Mesodermal cell (in vitro differentiated cells): ENCODE data around the gene ARNT2.
A peak's percentile ranks its signal among the peaks of the same experiment; 100 is the strongest.

ENCODE experiments used
- H3K27ac ChIP-seq: 2 replicates; pipeline ENCODE4 v1.7.0; 2013; ENCODE audit warnings: mild to moderate bottlenecking, low read depth, low read length, moderate library complexity; ENCODE audit not compliant: severe bottlenecking
- H3K36me3 ChIP-seq: 2 replicates; pipeline ENCODE4 v1.7.1; 2013; ENCODE audit warnings: mild to moderate bottlenecking, low read length, moderate library complexity; ENCODE audit not compliant: control insufficient read depth, insufficient read depth
- H3K4me1 ChIP-seq: one replicate; pipeline ENCODE4 v1.7.1; 2013; ENCODE audit warnings: mild to moderate bottlenecking, low read length; ENCODE audit not compliant: insufficient read depth, control insufficient read depth, poor library complexity, severe bottlenecking
- H3K4me3 ChIP-seq: 2 replicates; pipeline ENCODE4 v1.7.0; 2013; ENCODE audit warnings: low read length, control low read depth, mild to moderate bottlenecking; ENCODE audit not compliant: insufficient read depth, poor library complexity, severe bottlenecking; ENCODE audit errors: extremely low read depth
- H3K9me3 ChIP-seq: 2 replicates; pipeline ENCODE4 v1.7.1; 2013; ENCODE audit warnings: mild to moderate bottlenecking, low read length, moderate library complexity; ENCODE audit not compliant: control insufficient read depth
- WGBS, 2 experiments: methylation state at CpG; one replicate each; pipeline ENCODE4 v1.1.5; 2013; ENCODE audit warnings: missing lambda C conversion rate in 2 of 2; ENCODE audit not compliant: insufficient coverage in 2 of 2; 5-methylcytosine and 5-hydroxymethylcytosine counted together

The ARNT2 gene

GRCh38 chr15:80426316-80426715, 22.1 kb downstream of the ARNT2 start:
- WGBS, 2 experiments = no CpG with 5 or more reads among the region's 3 CpGs

GRCh38 chr15:80429964-80430363, 25.8 kb downstream of the ARNT2 start:
- no peaks in the 10 kb centered on the region for H3K4me1 ChIP-seq
- no peaks in the 10 kb centered on the region for H3K9me3 ChIP-seq
- H3K4me3 ChIP-seq = no peak overlapping the region
- H3K36me3 ChIP-seq = no peaks in the 10 kb centered on the region
- H3K27ac ChIP-seq = no peak overlapping the region
- WGBS, 2 experiments = 84 to 93% methylated on average over 3 to 4 of the region's 5 CpGs

More at GRCh38 chr15:80426316-80426715, 22.1 kb downstream of the ARNT2 start:
- H3K36me3 ChIP-seq = no peaks in the 10 kb centered on the region
- H3K4me3 ChIP-seq = no peak overlapping the region
- H3K4me1 ChIP-seq = no peaks in the 10 kb centered on the region
- H3K9me3 ChIP-seq = no peaks in the 10 kb centered on the region
- H3K27ac ChIP-seq = no peak overlapping the region

GRCh38 chr15:80431635-80432344, 27.6 kb downstream of the ARNT2 start:
- Histone ChIP-seq H3K36me3 (no peaks in the 10 kb centered on the region), H3K9me3 (no peaks in the 10 kb centered on the region), H3K27ac (no peak overlapping the region), H3K4me3 (no peak overlapping the region), H3K4me1 (peaks cover 10% of the 10 kb centered on the region)
- 66 to 76% methylated on average over 10 to 11 of the region's 11 CpGs for WGBS, 2 experiments

GRCh38 chr15:80432345-80432702, 28.1 kb downstream of the ARNT2 start:
- Histone ChIP-seq H3K27ac (no peak overlapping the region), H3K4me1 (peaks cover 14% of the 10 kb centered on the region), H3K36me3 (no peaks in the 10 kb centered on the region), H3K4me3 (no peak overlapping the region), H3K9me3 (no peaks in the 10 kb centered on the region)
- WGBS, 2 experiments = 100% methylated on average over 2 of the region's 2 CpGs; no CpG with 5 or more reads in 1 of the 2 experiments

- H3K4me3 ChIP-seq = no peak overlapping the region
- H3K4me1 ChIP-seq = peaks cover 14% of the 10 kb centered on the region
- 92 to 94% methylated on average over 4 to 5 of the region's 5 CpGs for WGBS, 2 experiments
- H3K9me3 ChIP-seq = no peaks in the 10 kb centered on the region
- peak overlapping the region; percentile 6 for H3K27ac ChIP-seq
- H3K36me3 ChIP-seq = no peaks in the 10 kb centered on the region
Measured at GRCh38 chr15:80433836-80434235, 29.7 kb downstream of the ARNT2 start.

GRCh38 chr15:80434926-80435720, 30.9 kb downstream of the ARNT2 start:
- H3K27ac ChIP-seq = no peak overlapping the region
- WGBS, 2 experiments = 88 to 95% methylated on average over 8 to 9 of the region's 13 CpGs
- peaks cover 14% of the 10 kb centered on the region for H3K4me1 ChIP-seq
- H3K36me3 ChIP-seq = no peaks in the 10 kb centered on the region
- H3K9me3 ChIP-seq = no peaks in the 10 kb centered on the region
- H3K4me3 ChIP-seq = no peak overlapping the region

- no peaks in the 10 kb centered on the region for H3K9me3 ChIP-seq
- WGBS, 2 experiments = 90 to 94% methylated on average over 12 of the region's 13 CpGs
- no peaks in the 10 kb centered on the region for H3K36me3 ChIP-seq
- peaks cover 19% of the 10 kb centered on the region for H3K4me1 ChIP-seq
- no peak overlapping the region for H3K27ac ChIP-seq
- no peak overlapping the region for H3K4me3 ChIP-seq
Measured at GRCh38 chr15:80436511-80437307, 32.5 kb downstream of the ARNT2 start.

- 51 to 71% methylated on average over 1 to 2 of the region's 6 CpGs for WGBS, 2 experiments
- H3K4me1 ChIP-seq = peaks cover 19% of the 10 kb centered on the region
- no peaks in the 10 kb centered on the region for H3K36me3 ChIP-seq
- no peak overlapping the region for H3K4me3 ChIP-seq
- H3K27ac ChIP-seq = no peak overlapping the region
- no peaks in the 10 kb centered on the region for H3K9me3 ChIP-seq
Measured at GRCh38 chr15:80437334-80437891, 33.2 kb downstream of the ARNT2 start.

- Histone ChIP-seq H3K27ac (no peak overlapping the region), H3K4me3 (no peak overlapping the region), H3K4me1 (peaks cover 19% of the 10 kb centered on the region), H3K36me3 (no peaks in the 10 kb centered on the region), H3K9me3 (no peaks in the 10 kb centered on the region)
- WGBS, 2 experiments = 84 to 86% methylated on average over 3 of the region's 3 CpGs
Measured at GRCh38 chr15:80439140-80439539, 35.0 kb downstream of the ARNT2 start.

- H3K36me3 ChIP-seq = no peaks in the 10 kb centered on the region
- H3K4me3 ChIP-seq = no peak overlapping the region
- H3K9me3 ChIP-seq = no peaks in the 10 kb centered on the region
- WGBS, 2 experiments = 90 to 95% methylated on average over 2 to 3 of the region's 3 CpGs
- no peak overlapping the region for H3K27ac ChIP-seq
- H3K4me1 ChIP-seq = peaks cover 19% of the 10 kb centered on the region
Measured at GRCh38 chr15:80440024-80440423, 35.8 kb downstream of the ARNT2 start.
